KMS-11 (cell line): ENCODE data around the gene PHAF1.

Source experiments
- H2AFZ ChIP-seq: fragments of 200-600 bp; sonication (generic); 2 replicates; pipeline ENCODE4 v1.6.1; 2016; ENCODE audit warnings: antibody characterized with exemption, mixed run types, low read depth
- H3K27ac ChIP-seq: fragments of 200-600 bp; sonication (generic); 2 replicates; pipeline ENCODE4 v1.6.1; 2016; ENCODE audit warnings: mild to moderate bottlenecking, mixed run types
- H3K27me3 ChIP-seq: fragments of 200-600 bp; sonication (generic); 2 replicates; pipeline ENCODE4 v1.6.1; 2017; ENCODE audit warnings: mild to moderate bottlenecking, low read depth, mixed run types, moderate library complexity; ENCODE audit not compliant: insufficient read depth
- H3K36me3 ChIP-seq: fragments of 200-600 bp; sonication (generic); 2 replicates; pipeline ENCODE4 v1.6.1; 2017; ENCODE audit warnings: mild to moderate bottlenecking, mixed run types; ENCODE audit not compliant: insufficient read depth
- H3K4me1 ChIP-seq: fragments of 200-600 bp; sonication (generic); 2 replicates; pipeline ENCODE4 v1.6.1; 2016; ENCODE audit warnings: mild to moderate bottlenecking, low read depth, mixed run types; ENCODE audit not compliant: poor library complexity, severe bottlenecking
- H3K4me2 ChIP-seq: fragments of 200-600 bp; sonication (generic); 2 replicates; pipeline ENCODE4 v1.7.0; 2016; ENCODE audit warnings: mild to moderate bottlenecking, mixed run types
- H3K4me3 ChIP-seq: fragments of 200-600 bp; sonication (generic); IDR thresholded peaks from 2 replicates; pipeline ENCODE4 v1.6.1; 2017; ENCODE audit warnings: low read depth, low read length, mixed read lengths; ENCODE audit not compliant: insufficient read depth
- H3K79me2 ChIP-seq: fragments of 200-600 bp; sonication (generic); 2 replicates; pipeline ENCODE4 v1.6.1; 2016; ENCODE audit warnings: low read depth, mixed run types; ENCODE audit not compliant: insufficient read depth
- H3K9ac ChIP-seq: fragments of 200-600 bp; sonication (generic); 2 replicates; pipeline ENCODE4 v1.6.1; 2016; ENCODE audit warnings: mild to moderate bottlenecking, mixed run types
- H4K20me1 ChIP-seq: fragments of 200-600 bp; sonication (generic); 2 replicates; pipeline ENCODE4 v1.6.1; 2016; ENCODE audit warnings: mild to moderate bottlenecking, mixed run types; ENCODE audit not compliant: insufficient read depth
- CTCF ChIP-seq: fragments of 200-600 bp; sonication (generic); conservative IDR thresholded peaks from 2 replicates; pipeline ENCODE4 v1.6.1; 2017; ENCODE audit warnings: low read depth, mild to moderate bottlenecking, antibody characterized with exemption, low read length, moderate library complexity, mixed read lengths

The PHAF1 gene

DNA sequence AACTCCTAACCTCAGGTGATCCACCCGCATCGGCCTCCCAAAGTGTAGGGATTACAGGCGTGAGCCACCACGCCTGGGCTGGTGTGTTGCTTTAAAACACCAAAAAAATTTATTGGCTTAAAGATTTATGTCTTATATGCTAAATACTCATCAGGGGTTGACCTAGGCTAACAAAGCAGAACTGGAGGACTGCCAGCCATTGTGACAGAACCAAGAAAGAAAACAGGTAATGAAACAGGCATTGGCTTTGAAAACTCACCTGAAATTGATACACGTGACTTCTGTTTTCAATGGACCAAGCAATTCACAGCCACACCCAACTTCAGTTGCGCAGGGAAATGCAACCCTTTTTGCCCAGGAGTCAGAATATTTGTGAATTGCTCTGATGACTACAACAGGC, 4.9 kb upstream of the PHAF1 start:
- H4K20me1 ChIP-seq = no peaks in the 10 kb centered on the region
- no peak overlapping the region for H2AFZ ChIP-seq
- H3K4me1 ChIP-seq = peaks cover 3% of the 10 kb centered on the region
- no peak overlapping the region for H3K9ac ChIP-seq
- no peaks in the 10 kb centered on the region for H3K27me3 ChIP-seq
- no peaks in the 10 kb centered on the region for H3K36me3 ChIP-seq
- H3K4me2 ChIP-seq = no peak overlapping the region
- TF ChIP-seq CTCF = no peak
- H3K4me3 ChIP-seq = no peak overlapping the region
- H3K79me2 ChIP-seq = no peaks in the 10 kb centered on the region
- H3K27ac ChIP-seq = no peak overlapping the region

GRCh38 chr16:67105246-67105645, 4.5 kb upstream of the PHAF1 start:
- Histone ChIP-seq H3K27ac (no peak overlapping the region), H3K27me3 (no peaks in the 10 kb centered on the region), H2AFZ (no peak overlapping the region), H3K36me3 (no peaks in the 10 kb centered on the region), H3K4me2 (no peak overlapping the region), H3K4me3 (no peak overlapping the region), H3K79me2 (peaks cover 2% of the 10 kb centered on the region; the same call in 1 of the 2 replicates), H3K4me1 (peaks cover 3% of the 10 kb centered on the region), H3K9ac (no peak overlapping the region), H4K20me1 (no peaks in the 10 kb centered on the region)
- no peak for TF ChIP-seq CTCF

DNA sequence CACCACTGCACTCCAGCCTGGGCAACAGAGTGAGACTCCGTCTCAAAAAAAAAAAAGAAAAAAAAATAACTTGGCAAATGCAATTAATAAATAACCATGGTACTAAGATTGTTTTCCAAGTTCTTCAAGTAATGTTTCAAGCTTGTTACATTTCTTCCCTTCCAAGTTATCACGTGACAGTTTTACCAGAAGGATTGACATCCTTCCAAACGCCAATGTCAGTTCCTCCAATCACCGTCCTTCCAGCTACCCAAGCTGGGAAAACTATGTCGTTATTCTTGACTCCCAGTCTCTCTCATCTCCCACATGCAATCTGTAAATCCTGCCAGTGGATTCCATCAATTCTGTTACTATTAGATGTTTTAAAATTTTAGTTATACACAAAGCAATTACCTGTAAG, 3.9 kb upstream of the PHAF1 start:
- no peak overlapping the region for H2AFZ ChIP-seq
- H3K4me2 ChIP-seq = no peak overlapping the region
- H3K36me3 ChIP-seq = no peaks in the 10 kb centered on the region
- peaks cover 8% of the 10 kb centered on the region; the same call in 1 of the 2 replicates for H3K79me2 ChIP-seq
- H3K4me3 ChIP-seq = no peak overlapping the region
- H4K20me1 ChIP-seq = no peaks in the 10 kb centered on the region
- no peak for TF ChIP-seq CTCF
- H3K9ac ChIP-seq = no peak overlapping the region
- no peak overlapping the region; the same call in 1 of the 2 replicates for H3K27ac ChIP-seq
- H3K4me1 ChIP-seq = peaks cover 7% of the 10 kb centered on the region
- no peaks in the 10 kb centered on the region for H3K27me3 ChIP-seq

DNA sequence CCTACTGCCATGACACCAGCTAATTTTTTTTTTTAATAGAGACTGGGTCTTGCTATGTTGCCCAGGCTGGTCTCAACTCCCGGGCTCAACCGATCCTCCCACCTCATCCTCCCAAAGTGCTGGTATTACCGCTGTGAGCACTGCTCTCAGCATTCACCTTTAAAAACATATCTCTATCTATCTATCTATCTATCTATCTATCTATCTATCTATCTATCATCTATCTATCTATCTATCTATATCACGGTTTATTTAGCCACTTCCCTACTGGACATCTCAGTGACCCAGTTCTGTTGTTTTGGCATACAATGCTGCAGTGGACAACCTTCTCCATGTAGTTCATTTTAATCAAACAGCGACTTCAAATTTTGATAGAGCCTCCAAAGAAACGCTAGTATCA, 1.3 kb upstream of the PHAF1 start:
- no peak overlapping the region for H3K4me3 ChIP-seq

More for the DNA sequence above, 1.3 kb upstream of the PHAF1 start:
- H3K9ac ChIP-seq = no peak overlapping the region
- H3K79me2 ChIP-seq = peaks cover 32% of the 10 kb centered on the region; the same call in 1 of the 2 replicates
- H3K27ac ChIP-seq = no peak overlapping the region
- no peak overlapping the region for H3K4me2 ChIP-seq
- no peaks in the 10 kb centered on the region for H4K20me1 ChIP-seq
- no peaks in the 10 kb centered on the region for H3K27me3 ChIP-seq
- H3K36me3 ChIP-seq = no peaks in the 10 kb centered on the region
- TF ChIP-seq CTCF = no peak
- H2AFZ ChIP-seq = no peak overlapping the region
- H3K4me1 ChIP-seq = peaks cover 14% of the 10 kb centered on the region
